Measurements from ENCODE around the gene UBQLN4.

GRCh38 chr1:155993595-155993994 is 60.0 kb downstream of the UBQLN4 start:
- TF ChIP-seq CTCF (IDR thresholded peaks at IDR 0.05; ENCODE audit: borderline replicate concordance, extremely low read depth, low read length, poor library complexity, severe bottlenecking) (no peak), EZH2 (IDR thresholded peaks at IDR 0.05; ENCODE audit: borderline replicate concordance, low read depth, low read length, severe bottlenecking) (no peak)

Measured in DND-41 (cell line).